Activated CD8-positive, alpha-beta memory T cell treated with anti-CD3 and anti-CD28 coated beads for 4 hours (primary cell): ENCODE data around the gene PTX4.
"Not testable (repeated sequence)": the region's sequence is repeated elsewhere in the genome, so short reads cannot be mapped to it uniquely, and the experiment has no call there.

Experiments used
- DNase-seq, 2 donors: peaks; one replicate each; pipeline ENCODE4 v3.0.0-alpha.2; 2020; ENCODE audit warnings: low read depth in 2 of 2

The PTX4 gene

DNA sequence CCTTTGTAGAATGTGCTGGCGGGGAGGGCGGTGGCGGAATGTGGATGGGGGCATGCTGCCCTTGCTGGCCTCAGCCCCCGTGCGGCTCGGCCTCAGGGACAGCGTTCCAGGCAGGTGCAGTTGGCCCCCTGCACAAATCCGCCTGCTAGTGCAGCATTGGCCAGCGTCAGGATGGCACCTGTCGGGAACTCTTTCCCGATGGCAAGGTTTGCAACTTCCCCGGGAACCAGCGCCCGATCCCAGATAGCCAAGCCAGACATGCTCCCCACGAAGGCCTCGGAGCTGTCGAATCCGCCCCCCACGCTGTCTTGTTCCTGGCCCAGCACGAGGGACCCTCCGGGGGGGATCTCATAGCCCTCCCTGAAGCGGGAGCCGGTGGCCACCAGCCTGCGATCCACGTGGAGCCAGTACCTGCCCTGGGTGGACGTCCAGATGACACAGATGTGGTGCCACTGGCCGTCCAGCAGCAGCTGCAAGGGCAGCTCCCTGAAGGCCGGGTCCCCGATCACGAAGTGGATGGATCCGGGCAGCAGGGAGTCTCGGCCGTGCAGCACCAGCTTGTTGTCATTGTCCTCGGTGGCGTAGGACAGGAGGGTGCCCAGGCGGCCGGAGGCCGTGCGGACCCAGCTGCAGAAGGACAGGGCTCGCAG lies 2.8 kb downstream of the PTX4 start:
- DNase-seq: no peak

DNA sequence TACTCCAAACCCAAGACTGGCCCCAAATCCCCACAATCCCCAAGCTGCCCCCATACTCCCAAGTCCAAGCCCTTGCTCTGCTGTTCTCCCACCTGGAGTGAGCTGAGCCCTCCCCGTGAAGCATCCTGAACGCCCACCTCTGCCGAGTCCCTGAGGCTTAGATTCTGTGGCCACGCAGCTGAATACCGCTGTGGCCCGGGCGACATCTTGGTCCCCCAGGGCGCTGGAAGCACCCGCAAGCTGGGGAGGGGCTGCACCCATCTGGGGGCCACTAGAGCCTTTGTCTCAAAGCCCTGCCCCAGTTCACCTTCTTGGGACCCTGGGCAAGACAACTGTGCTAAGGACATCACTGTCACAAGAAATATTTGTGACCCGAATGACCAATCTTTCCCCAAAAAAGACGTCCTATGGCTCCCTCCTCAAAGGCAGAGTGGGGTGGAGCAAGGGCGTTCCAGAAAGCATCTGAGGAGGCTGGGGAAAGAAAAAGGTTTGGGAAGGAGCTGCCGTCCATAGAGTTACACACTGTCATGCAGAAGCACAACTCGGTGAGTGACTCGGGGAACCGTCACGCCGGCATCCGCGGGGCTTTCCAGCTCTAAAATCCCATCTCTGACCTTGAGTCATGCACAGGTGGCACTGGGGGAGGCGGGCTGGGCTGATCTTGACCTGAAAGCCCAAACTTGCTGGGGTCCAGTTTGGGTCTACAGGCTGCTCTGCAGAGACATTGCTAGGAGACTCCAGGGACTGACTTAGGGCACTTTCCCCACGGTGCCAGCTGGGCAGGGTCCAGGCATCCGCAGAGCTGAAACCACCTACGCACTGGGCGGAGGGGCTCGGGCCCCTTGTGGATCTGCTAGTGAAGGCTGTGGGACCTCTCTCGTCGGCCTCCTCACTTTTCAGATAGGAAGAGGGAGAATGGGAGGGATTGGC lies 6.6 kb downstream of the PTX4 start:
- DNase-seq: no peak

DNA sequence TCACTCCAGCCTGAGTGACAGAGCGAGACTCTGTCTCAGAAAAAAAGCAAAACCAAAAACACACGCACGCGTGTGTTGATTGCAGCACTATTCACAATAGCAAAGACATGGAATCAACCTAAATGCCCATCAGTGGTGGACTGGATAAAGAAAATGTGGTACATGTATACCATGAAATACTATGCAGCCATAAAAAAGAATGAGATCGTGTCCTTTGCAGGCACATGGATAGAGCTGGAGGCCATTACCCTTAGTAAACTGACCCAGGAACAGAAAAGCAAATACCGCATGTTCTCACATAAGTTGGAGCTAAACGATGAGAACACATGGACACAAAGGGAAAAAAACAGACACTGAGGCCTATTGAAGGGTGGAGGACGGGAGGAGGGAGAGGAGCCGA lies 9.8 kb downstream of the PTX4 start:
- not testable (repeated sequence) for DNase-seq

DNA sequence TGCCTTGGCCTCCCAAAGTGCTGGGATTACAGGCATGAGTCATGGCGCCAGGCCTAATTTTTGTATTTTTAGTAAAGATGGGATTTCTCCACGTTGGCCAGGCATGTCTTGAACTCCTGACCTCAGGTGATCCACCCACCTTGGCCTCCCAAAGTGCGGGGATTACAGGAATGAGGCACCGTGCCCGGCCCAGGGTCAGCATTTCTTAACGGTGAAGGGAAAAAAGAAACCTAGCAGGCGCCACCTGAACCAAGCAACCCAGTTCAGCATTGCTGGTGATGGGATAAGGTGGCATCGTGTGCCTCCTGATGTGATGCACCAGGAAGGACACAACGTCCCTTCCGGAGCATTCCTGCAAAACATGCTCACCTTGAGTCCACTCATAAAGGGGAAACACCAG lies 11.7 kb downstream of the PTX4 start:
- no peak for DNase-seq

DNA sequence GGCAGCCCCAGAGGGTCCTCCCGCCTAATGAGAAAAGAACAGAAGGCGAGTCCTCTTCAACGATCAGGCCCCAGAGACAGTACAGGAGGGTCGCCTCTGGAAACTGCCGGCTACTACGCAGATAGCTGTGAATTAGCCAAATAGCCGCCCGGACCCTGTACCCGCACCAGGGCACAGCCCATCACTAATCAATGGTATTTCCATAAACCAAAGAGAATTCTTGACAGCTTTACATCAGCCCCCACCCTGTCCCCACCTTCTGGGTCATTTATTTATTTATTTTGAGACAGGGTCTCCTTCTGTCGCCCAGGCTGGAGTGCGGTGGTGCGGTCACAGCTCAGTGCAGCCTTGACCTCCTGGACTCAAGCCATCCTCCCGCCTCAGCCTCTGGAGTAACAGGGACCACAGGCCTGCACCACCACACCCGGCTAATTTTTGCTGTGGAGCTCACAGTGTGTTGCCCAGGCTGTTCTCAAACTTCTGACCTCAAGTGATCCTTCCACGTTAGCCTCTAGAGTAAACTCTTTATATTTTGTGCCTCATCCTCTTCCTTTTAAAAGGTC lies 13.1 kb downstream of the PTX4 start:
- DNase-seq: no peak

DNA sequence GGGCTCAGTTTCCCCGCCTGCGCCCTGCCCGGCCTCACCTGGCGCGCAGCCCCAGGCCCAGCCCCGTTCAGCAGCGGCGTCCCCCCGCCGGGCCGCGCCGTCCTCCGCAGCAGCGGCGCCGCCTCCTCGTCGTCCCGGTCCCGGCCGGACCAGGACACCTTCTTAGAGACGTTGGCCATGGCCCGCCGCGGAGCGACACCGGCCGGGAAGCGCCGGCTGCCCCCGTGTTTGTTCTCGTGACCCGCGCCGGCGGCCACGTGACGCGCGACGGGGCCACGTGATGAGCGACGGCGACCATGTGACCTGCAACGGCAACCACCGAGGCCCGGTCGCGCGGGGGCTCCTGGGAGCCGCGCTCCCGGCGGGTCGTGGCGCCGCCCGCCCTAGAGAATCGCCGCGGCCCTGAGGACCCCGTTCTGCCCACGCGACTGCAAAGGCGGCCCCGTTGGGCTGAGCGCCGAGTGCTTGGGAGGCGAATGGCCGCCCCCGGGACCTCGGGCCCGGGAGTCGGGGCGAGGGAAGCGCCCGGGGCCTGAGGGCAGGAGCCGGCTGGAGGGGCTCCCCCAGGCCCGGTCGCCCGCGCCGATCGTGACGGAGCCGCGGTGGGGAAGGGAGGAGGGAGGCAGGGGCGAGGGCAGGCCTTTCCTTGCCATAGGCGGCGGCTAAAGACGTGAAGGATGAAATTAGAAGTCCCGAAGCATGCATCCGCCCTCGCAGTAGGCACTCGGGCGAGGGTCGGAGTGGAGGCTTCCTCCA lies 13.8 kb downstream of the PTX4 start, which contains the start of gene CLCN7:
TSS of gene CLCN7 (minus strand) at position 233 of the 756 bp plus-strand sequence. CDS start at position 179, 54 bp downstream.
- DNase-seq: peak; percentile 72 to 82

DNA sequence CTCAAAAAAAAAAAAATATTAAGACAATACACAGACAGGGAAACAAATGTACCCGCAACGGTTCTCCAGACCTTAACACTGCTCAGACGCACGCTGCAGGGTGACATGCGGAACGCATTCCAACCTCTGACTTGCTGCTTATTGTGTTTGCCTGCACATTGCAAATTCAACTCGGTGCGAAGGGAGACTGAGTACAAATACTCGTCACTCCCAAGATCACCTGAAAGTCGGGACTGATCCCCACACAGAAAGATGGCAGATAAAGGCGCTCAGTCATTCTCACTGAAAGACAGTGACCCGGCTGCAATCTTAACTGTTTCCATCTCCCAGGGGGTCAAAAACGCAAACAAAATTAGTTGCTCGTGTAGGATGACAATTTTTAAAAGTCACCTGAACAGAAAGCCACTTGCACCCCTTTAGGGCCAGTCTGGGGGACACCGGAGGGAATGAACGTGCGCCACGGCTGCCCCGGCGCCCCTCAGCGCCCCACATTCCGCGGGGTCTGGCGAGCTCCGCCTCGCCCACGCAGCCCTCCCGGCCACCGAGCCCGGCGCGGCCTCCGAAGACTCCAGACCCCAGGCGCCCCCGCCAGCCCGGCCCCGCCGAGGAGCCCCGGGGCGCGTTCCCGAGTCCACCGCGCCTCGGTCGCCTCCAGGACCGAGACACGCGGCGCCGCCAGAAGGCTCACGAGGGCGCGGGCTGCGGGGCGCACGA lies 14.5 kb downstream of the PTX4 start:
- DNase-seq: no peak

DNA sequence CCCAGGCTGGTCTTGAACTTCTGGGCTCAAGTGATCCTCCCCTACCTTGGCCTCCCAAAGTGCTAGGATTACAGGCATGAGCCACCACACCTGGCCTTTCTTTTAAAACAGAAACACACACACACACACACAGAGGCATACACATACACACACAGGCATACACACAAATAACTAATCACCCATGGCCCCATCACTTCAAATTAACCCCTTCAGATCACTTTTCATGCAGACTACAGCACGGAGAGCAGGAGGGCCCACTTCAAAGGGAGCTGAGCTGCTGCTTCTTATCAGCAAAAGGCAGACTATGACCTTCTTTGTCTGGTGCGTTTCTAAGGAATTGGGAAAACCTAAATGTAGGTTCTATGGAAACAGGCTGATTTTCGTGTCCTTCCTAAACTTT lies 15.8 kb downstream of the PTX4 start:
- DNase-seq: no peak

DNA sequence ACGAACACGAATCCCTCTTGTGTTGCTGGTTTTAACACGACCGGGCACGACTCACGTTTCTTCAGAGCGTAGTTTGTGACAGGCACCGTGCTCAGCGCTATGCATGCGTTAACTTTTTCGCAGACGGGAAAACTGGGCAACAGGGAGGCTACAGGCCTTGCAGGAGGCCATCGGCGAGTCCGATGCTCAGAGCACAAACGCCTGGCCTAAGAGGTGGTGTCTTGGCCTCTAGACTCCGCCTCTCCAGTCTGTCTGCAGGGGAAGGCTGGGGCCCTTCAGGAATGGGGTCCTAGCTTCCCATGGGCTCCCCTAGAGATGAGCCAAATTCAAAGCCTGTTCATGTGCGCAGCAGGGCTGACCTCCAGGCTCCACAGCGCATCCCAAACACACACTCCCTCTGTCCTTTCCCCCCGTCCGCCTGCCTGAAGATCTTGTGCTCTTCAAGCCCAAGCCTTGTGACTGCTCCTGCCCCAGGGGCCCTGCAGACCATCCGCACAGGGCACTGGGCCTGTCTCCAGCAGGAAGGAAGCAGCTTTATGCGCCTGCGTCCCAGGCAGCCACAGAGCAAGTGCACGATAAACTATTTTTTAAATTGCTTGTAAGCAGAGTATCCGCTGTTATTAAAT lies 17.1 kb downstream of the PTX4 start:
- DNase-seq: no peak

DNA sequence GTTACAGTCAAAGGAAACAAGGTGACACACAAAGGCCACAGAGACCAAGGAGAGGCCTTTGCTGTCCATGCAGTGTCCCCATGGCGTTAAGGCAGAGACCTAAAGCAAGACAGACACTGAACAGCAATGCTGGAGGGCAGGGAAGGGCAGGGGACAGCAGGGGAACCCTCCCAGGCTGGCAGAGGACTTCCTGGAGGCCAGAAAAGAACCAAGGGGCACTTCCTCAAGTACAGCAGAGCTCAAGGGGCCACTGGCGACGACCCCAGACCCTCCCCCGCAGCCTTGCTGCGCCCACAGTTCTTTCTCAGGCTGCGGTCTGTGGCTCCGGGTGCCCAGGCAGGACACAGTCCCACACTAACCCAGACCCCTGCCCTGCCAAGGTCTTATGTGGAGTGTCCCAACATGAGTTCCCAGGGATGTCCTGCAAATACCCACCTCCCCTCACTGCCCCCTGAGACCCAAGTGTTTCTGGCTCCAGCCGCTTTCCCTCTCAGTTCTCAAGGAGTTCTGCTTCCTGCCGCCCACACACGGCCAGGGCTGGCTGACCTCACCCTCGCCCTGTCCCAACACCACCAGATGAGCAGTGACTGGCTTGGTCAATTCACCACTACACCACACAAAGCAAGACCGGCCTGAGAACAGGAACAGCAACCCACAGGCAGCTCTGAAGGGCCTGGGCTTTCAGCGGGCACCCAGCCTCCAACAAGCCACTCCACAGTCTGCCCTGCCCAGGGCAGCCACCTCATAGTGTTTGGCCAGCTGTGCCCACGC lies 18.1 kb downstream of the PTX4 start:
- DNase-seq: no peak

DNA sequence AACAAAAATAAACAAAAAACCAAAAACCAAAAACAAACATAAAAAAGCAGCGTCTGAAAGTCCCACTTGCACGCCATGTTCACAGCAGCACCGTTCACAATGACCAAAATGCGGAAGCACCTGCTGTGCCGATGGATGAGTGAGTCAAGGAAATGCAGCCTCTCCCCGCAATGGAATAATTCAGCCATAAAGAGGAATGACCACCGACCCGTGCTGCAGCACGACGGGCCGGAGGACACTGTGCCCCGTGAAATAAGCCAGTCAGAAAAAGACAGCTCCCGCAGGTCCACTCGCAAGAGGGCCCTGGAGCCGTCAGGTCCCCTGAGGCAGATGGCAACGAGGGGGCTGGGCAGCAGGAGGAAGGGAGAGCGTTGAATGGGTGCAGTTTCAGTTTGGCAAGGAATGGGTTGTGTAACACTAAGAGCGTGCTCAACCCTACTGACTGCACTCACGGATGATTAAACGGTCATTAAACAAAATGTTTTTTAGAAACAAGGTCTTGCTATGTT lies 19.0 kb downstream of the PTX4 start:
- no peak for DNase-seq

DNA sequence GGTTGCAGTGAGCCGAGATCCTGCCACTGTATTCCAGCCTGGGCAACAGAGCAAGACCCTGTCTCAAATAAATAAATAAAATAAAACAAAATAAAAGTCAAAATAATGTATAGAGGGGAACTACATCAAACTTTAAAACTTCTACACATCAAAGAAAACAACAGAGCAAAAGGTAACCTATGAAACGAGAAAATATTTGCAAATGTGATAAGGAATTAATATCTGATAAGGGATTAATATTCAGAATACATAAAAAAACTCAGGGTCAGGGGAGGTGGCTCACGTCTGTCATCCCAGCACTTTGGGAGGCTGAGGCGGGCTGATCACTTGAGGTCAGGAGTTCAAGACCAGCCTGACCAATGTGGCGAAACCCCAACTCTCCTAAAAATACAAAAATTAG lies 19.6 kb downstream of the PTX4 start:
- DNase-seq: not testable (repeated sequence)

DNA sequence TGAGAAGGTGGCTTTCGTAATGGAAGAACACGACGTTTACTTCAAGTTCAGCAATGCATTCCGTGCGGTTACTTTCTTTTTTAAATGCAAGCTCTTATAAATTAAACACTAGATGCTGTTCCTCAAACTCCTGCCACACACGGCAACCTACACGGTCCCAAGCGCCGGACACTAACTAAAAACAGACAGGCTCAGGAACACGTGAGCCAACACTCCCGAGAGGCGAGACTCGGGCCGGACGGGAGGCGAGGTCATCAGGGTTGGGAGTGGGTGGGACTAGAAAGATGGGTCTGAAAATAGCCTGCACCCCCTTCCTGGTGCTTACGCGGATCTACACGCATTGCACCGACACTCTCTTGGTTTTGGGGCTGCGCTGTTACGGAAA lies 20.3 kb downstream of the PTX4 start:
- no peak for DNase-seq

DNA sequence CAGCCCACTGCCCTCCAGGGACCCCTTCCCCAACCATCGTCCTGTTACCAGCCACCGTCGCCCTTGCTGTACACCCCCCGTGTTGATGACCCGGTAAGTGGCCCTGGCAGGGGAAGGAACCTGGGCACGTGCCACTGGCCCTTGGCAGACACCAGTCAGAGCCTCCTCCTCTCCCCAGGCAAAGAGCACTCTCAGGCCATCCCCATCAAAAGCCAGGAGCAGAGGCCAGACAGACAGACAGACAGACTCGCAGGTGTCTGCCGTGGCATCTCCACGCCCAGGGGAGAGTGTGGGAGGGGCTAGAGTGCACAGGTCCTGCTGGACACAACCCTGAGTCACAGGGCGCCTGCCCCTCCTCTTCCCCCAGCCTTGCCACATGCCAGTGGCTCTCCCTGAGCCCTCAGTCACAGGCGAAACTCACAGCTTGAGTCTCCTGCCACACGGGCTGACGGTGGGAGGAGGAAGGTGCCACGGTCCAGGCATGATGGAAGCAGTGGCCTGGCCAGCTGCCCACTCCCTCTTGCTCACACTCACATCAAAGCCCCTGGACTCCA lies 21.7 kb downstream of the PTX4 start:
- DNase-seq: no peak

DNA sequence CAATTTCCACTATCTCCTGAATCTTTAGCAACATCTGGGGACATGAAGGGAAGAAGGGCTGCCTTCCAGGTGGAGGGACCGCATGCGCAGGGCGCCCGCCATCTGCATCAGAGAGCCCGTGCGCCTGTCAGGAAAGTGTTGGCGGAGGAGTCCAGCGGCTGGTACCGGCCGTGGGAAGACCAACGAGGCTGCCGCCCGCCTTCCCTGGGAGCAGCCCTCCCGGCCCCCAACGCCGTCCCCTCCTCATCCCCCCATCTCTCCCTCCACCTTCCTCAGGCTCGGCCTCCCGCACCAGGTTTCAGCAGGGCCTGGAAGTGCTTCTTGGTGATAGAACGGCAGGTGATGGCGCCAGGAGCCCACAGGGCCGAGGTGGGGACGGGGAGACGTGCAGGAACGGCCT lies 22.7 kb downstream of the PTX4 start:
- DNase-seq: no peak

DNA sequence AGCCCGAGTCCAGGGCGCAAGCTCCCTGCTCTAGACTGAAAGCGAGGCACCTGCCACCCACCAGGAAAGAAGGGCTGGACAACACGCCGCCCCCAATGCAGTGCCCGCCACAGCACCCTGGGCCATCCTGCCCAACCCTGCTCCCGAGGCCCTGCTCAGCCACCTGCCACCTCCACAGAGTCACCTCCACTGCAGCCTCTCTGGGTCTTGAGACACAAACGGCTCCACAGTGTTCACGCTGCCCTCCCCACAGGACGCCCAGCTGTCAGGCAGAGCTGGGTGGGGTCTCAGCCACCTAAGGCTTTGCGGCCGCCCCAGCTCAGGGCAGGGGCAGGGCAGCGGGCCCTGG lies 23.2 kb downstream of the PTX4 start:
- no peak for DNase-seq

DNA sequence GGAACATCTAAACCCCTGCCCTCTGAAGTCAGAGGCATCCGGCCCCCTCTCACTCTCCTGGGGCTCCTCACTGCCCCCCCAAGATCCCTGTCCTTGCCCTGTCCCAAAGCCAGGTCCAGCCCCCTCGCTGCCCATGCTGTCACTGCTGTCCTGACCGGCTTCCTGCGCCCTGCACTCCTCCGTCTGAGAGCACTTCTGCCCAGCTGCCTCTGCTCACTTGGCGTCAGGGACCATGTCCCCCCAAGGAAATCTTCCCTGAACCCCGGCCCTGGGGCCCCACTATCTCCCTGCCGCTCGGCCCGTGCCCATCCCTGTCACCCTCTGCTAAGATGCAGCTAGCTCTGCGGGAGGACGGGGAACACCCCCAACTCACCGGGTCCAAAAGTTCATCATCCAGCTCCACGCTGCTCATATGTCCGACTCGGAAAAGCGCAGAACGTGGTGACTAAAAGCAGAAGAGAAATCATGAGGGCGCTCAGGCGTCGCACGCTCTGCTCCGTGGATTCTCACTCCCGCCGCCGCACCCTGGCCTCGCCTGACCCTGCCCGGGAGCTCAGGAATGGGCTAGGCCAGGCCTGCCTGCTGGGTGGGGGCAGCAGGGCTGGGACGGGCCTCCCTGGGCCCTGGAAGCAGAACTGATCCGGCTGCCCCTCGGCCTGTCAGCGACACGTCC lies 23.7 kb downstream of the PTX4 start:
- no peak for DNase-seq

DNA sequence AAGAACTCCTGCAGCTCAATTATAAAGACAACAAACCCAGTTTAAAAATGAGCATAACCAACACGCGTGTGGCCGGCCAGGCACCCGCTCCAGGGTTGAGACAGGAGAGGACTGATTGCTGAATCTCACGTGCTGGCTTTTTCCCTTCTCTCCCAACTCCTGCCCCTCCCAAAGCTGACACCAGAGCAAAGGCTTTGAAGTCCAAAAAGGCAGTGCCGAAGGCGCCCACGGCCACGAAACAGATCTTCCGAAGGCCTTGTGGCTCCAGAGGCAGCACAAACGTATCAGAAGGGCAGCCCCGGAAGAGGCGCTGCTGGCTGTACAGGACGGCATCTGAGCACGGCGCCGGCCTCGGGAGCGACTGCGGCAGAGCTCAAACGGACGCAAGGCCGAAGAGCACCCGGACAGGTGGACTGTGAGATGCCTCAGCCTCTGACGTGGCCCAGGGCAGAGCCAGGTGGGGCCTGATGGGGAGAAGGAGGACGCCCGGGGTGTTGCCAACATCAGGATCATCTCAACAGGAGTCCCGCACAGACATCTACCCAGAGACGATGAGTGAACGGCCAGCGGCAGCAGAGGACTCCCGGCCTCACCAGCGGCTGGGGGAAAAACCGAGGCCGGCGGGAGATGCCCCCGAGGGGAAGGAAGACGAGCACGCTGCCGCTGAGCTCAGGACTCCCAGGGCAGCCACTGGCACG lies 24.4 kb downstream of the PTX4 start:
- no peak for DNase-seq

DNA sequence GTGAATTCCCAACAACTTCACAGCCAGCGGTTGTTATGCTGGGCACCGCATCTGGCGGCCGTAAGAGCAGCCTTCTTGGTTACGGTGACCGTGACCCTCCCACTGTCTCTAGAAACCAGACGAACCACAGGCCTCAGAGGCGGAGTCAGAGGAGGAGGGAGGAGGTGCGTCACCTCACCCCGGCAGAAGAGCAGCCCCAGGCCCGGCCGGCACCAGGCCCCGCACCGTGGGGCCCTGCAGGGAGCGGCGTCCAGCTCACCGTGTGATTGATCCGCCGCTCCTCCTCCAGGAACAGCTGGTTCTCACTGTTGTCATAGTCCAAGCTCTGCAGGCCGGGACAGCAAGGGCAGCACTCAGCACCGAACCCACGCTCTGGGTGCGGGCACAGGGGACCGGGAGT lies 27.6 kb downstream of the PTX4 start:
- DNase-seq: no peak
